T-cell (primary cell): ENCODE measurements around the gene EIF4G1. TPM values are rescaled to one million over a fixed set of nuclear protein-coding genes. Genes with fewer than 3 reads are reported as not detected.
A peak's percentile ranks its signal among the peaks of the same experiment; 100 is the strongest.

Source experiments
- ATAC-seq, 4 experiments: fragments of 200-7000 bp in 3 of 4; fragments of 150-1000 bp in 1 of 4; cut with Tn5 transposase; replicated peaks in 1 of 4; 1 replicate in 3 of 4; 2 replicates in 1 of 4; pipeline ENCODE4 v1.10.0; 2021; ENCODE audit warnings: moderate library complexity in 3 of 4, mild to moderate bottlenecking in 2 of 4, moderate number of reproducible peaks in 1 of 4
- CTCF ChIA-PET, 2 donors: fragments of 300-600 bp; sonication (Branson Sonifier 250); formaldehyde crosslinking; loops; one replicate each; lab custom pipeline; 2022; ENCODE audit warnings: antibody characterized with exemption in 2 of 2; lab: Charles Lee
- POLR2A ChIA-PET, 2 donors: fragments of 300-600 bp; sonication (Branson Sonifier 250); formaldehyde crosslinking; loops; one replicate each; lab custom pipeline; 2022; ENCODE audit warnings: antibody characterized with exemption in 2 of 2; lab: Charles Lee
- DNase-seq, 35 experiments: peaks; one replicate each; pipeline versions ENCODE4 v3.0.0 to v3.0.0-alpha.2; 2013 to 2023
- H3K27ac ChIP-seq: one replicate; pipeline ENCODE4 v1.5.1; 2013; ENCODE audit warnings: low read length
- H3K27me3 ChIP-seq, 2 experiments: replicated peaks in 1 of 2; 1 replicate in 1 of 2; 2 replicates in 1 of 2; pipeline versions ENCODE4 v1.6.1 to v1.7.0; 2013; ENCODE audit warnings: low read length in 1 of 2, mixed read lengths in 1 of 2; ENCODE audit not compliant: control insufficient read depth in 2 of 2, insufficient read depth in 2 of 2; ENCODE audit errors: extremely low read depth in 1 of 2
- H3K36me3 ChIP-seq, 2 donors: 1 replicate in 1 of 2; 2 replicates in 1 of 2; pipeline versions ENCODE4 v1.6.1 to v1.7.0; 2013; ENCODE audit warnings: low read length in 1 of 2; ENCODE audit not compliant: control insufficient read depth in 2 of 2, insufficient read depth in 1 of 2; ENCODE audit errors: extremely low read depth in 1 of 2
- H3K4me1 ChIP-seq, 2 experiments: 1 replicate in 1 of 2; 2 replicates in 1 of 2; pipeline versions ENCODE4 v1.6.1 to v1.7.0; 2013; ENCODE audit warnings: low read length in 2 of 2, mixed read lengths in 1 of 2; ENCODE audit not compliant: insufficient read depth in 2 of 2, control insufficient read depth in 1 of 2; ENCODE audit errors: extremely low read depth in 1 of 2
- H3K4me3 ChIP-seq, 2 donors: 1 replicate in 1 of 2; 2 replicates in 1 of 2; pipeline versions ENCODE4 v1.5.1 to v1.7.0; 2013; ENCODE audit warnings: mild to moderate bottlenecking in 2 of 2, low read length in 1 of 2, moderate library complexity in 1 of 2; ENCODE audit not compliant: control insufficient read depth in 1 of 2; ENCODE audit errors: extremely low read depth in 1 of 2
- H3K9me3 ChIP-seq: 2 replicates; pipeline ENCODE4 v1.7.0; 2013
- H3K27ac Mint-ChIP-seq, 2 donors: one replicate each; pipeline ENCODE4 v1.8.0; 2020 to 2021; ENCODE audit warnings: mild to moderate bottlenecking in 2 of 2, mixed read lengths in 2 of 2
- H3K27me3 Mint-ChIP-seq, 2 donors: one replicate each; pipeline ENCODE4 v1.8.0; 2021 to 2022; ENCODE audit warnings: mixed read lengths in 2 of 2
- H3K36me3 Mint-ChIP-seq: one replicate; pipeline ENCODE4 v1.8.0; 2021; ENCODE audit warnings: mixed read lengths
- H3K4me1 Mint-ChIP-seq, 3 donors: one replicate each; pipeline ENCODE4 v1.8.0; 2020 to 2022; ENCODE audit warnings: mixed read lengths in 3 of 3, mild to moderate bottlenecking in 1 of 3
- H3K4me3 Mint-ChIP-seq, 3 donors: one replicate each; pipeline ENCODE4 v1.8.0; 2020 to 2022; ENCODE audit warnings: mild to moderate bottlenecking in 3 of 3, mixed read lengths in 3 of 3, moderate library complexity in 3 of 3
- H3K9me3 Mint-ChIP-seq, 3 donors: one replicate each; pipeline ENCODE4 v1.8.0; 2020 to 2022; ENCODE audit warnings: mixed read lengths in 3 of 3
- WGBS: methylation state at CpG from one replicate; pipeline ENCODE4 v1.1.5; 2013; ENCODE audit warnings: missing lambda C conversion rate; ENCODE audit not compliant: insufficient coverage; 5-methylcytosine and 5-hydroxymethylcytosine counted together
- total RNA-seq, 35 experiments: library from RNA in 6 of 35; stranded (reverse) in 6 of 35; fragments of 120-200 nt in 1 of 35; gene quantifications; one replicate each; pipeline versions ENCODE4 v1.2.1 to v1.2.4 and lab custom pipeline; 2013 to 2026

EIF4G1 gene
- total RNA-seq, 5 donors from 2014 or later (not counting 1 experiment from before 2014, with no cell fraction given) = 232 to 290 (median 271) TPM

GRCh38 chr3:184377882-184378445 lies 63.6 kb downstream of the EIF4G1 start, which contains the start of gene THPO:
Gene THPO (minus strand): TSS chr3:184378207. CDS start chr3:184376259, 1,948 bp downstream.
- peak within 1 kb of the TSS; percentile 61 to 77 (median 76) for H3K4me3 Mint-ChIP-seq
- Histone ChIP-seq H3K27ac (no peak within 1 kb of the TSS), H3K4me3 (no peak within 1 kb of the TSS), H3K9me3 (no peaks in the 10 kb centered on the region), H3K36me3 (no peaks in the 10 kb centered on the region), H3K4me1 (peaks cover 2 to 14% of the 10 kb centered on the region in 2 experiments), H3K27me3 (peaks cover 4 to 62% of the 10 kb centered on the region in 2 experiments)
- 91% methylated on average over 3 of the region's 7 CpGs for WGBS
- CTCF ChIA-PET = no interaction called here
- no peaks in the 10 kb centered on the region for H3K36me3 Mint-ChIP-seq
- ATAC-seq (no peak), DNase-seq (no peak)
- POLR2A ChIA-PET = no interaction called here
- H3K9me3 Mint-ChIP-seq = no peaks in the 10 kb centered on the region
- H3K27me3 Mint-ChIP-seq = peaks cover 47 to 58% of the 10 kb centered on the region in 2 donors
- H3K27ac Mint-ChIP-seq = peak within 1 kb of the TSS in 1 of 2 donors; percentile 63
- H3K4me1 Mint-ChIP-seq = peaks cover 6 to 18% (median 12%) of the 10 kb centered on the region in 3 donors

GRCh38 chr3:184378651-184379357 lies 64.4 kb downstream of the EIF4G1 start:
- Mint-ChIP-seq H3K27ac (peak overlapping the region in 1 of 2 donors; percentile 63), H3K4me3 (peak overlapping the region; percentile 61 to 77 (median 76)), H3K4me1 (peaks cover 6 to 18% (median 12%) of the 10 kb centered on the region in 3 donors), H3K9me3 (no peaks in the 10 kb centered on the region), H3K36me3 (no peaks in the 10 kb centered on the region), H3K27me3 (peaks cover 49 to 64% of the 10 kb centered on the region in 2 donors)
- DNase-seq = no peak
- Histone ChIP-seq H3K4me1 (peaks cover 2 to 14% of the 10 kb centered on the region in 2 experiments), H3K9me3 (no peaks in the 10 kb centered on the region), H3K27ac (no peak overlapping the region), H3K36me3 (no peaks in the 10 kb centered on the region), H3K27me3 (peaks cover 4 to 68% of the 10 kb centered on the region in 2 experiments), H3K4me3 (no peak overlapping the region)
- 84% methylated on average over 10 of the region's 10 CpGs for WGBS
- POLR2A ChIA-PET = no interaction called here
- CTCF ChIA-PET = interaction anchor here in 1 of 2 donors (0.6 kb wide), 1 partner anchor 41 kb away, joined by 5 read pairs; no protein-coding TSS in a partner anchor
- no peak for ATAC-seq

GRCh38 chr3:184379358-184380184 lies 65.2 kb downstream of the EIF4G1 start, which contains the start of gene CHRD:
Gene CHRD (plus strand): TSS chr3:184380054. CDS start chr3:184380319, 265 bp downstream.
- POLR2A ChIA-PET = no interaction called here
- no peaks in the 10 kb centered on the region for H3K9me3 ChIP-seq
- H3K4me3 ChIP-seq = peak within 1 kb of the TSS; percentile 15 to 75
- Mint-ChIP-seq H3K27me3 (peaks cover 57 to 71% of the 10 kb centered on the region in 2 donors), H3K4me3 (peak within 1 kb of the TSS; percentile 63 to 77 (median 76)), H3K4me1 (peaks cover 6 to 18% (median 12%) of the 10 kb centered on the region in 3 donors), H3K36me3 (no peaks in the 10 kb centered on the region), H3K27ac (peak within 1 kb of the TSS in 1 of 2 donors; percentile 63), H3K9me3 (no peaks in the 10 kb centered on the region)
- H3K36me3 ChIP-seq = no peaks in the 10 kb centered on the region
- CTCF ChIA-PET = no interaction called here
- no peak for DNase-seq
- H3K27ac ChIP-seq = no peak within 1 kb of the TSS
- peaks cover 2 to 14% of the 10 kb centered on the region in 2 experiments for H3K4me1 ChIP-seq
- no peak for ATAC-seq
- H3K27me3 ChIP-seq = peaks cover 4 to 75% of the 10 kb centered on the region in 2 experiments
- 20% methylated on average over 47 of the region's 71 CpGs for WGBS

GRCh38 chr3:184380185-184380626 lies 65.8 kb downstream of the EIF4G1 start:
- Histone ChIP-seq H3K4me1 (peaks cover 2 to 14% of the 10 kb centered on the region in 2 experiments), H3K36me3 (no peaks in the 10 kb centered on the region), H3K27me3 (peaks cover 4 to 82% of the 10 kb centered on the region in 2 experiments), H3K27ac (no peak overlapping the region), H3K9me3 (no peaks in the 10 kb centered on the region), H3K4me3 (no peak overlapping the region)
- Mint-ChIP-seq H3K27me3 (peaks cover 60 to 77% of the 10 kb centered on the region in 2 donors), H3K36me3 (no peaks in the 10 kb centered on the region), H3K4me3 (peak overlapping the region in 1 of 3 donors; percentile 68), H3K4me1 (peaks cover 6 to 18% (median 12%) of the 10 kb centered on the region in 3 donors), H3K27ac (no peak overlapping the region), H3K9me3 (no peaks in the 10 kb centered on the region)
- DNase-seq (peak in 4 of 35 experiments; percentile 9 to 36 (median 26)), ATAC-seq (peak; percentile 41 to 55 (median 46))
- POLR2A ChIA-PET = no interaction called here
- 1% methylated on average over 47 of the region's 62 CpGs for WGBS
- CTCF ChIA-PET = no interaction called here

- ChIA-PET POLR2A (interaction anchor here in 1 of 2 donors (0.6 kb wide), 1 partner anchor 17 kb away, joined by 3 read pairs; no protein-coding TSS in a partner anchor), CTCF (interaction anchor here in 1 of 2 donors (0.6 kb wide), 1 partner anchor 385 kb away, joined by 6 read pairs; no protein-coding TSS in a partner anchor)
- peaks cover 6 to 18% (median 12%) of the 10 kb centered on the region in 3 donors for H3K4me1 Mint-ChIP-seq
- ATAC-seq (peak; percentile 45 to 72 (median 50)), DNase-seq (peak in 3 of 35 experiments; percentile 18 to 35 (median 31))
- peak overlapping the region; percentile 63 to 75 (median 68) for H3K4me3 Mint-ChIP-seq
- 8% methylated on average over 32 of the region's 42 CpGs for WGBS
- Histone ChIP-seq H3K36me3 (no peaks in the 10 kb centered on the region), H3K27ac (no peak overlapping the region), H3K9me3 (no peaks in the 10 kb centered on the region), H3K27me3 (peaks cover 4 to 84% of the 10 kb centered on the region in 2 experiments), H3K4me1 (peaks cover 2 to 14% of the 10 kb centered on the region in 2 experiments), H3K4me3 (peak overlapping the region; percentile 15 to 75)
- H3K9me3 Mint-ChIP-seq = no peaks in the 10 kb centered on the region
- peaks cover 56 to 78% of the 10 kb centered on the region in 2 donors for H3K27me3 Mint-ChIP-seq
- H3K27ac Mint-ChIP-seq = no peak overlapping the region
- H3K36me3 Mint-ChIP-seq = no peaks in the 10 kb centered on the region
Observed at GRCh38 chr3:184380627-184381260, 66.3 kb downstream of the EIF4G1 start.
